ENCODE data around the gene ERCC4.
A peak's percentile ranks its signal among the peaks of the same experiment; 100 is the strongest.

ERCC4 gene

DNA sequence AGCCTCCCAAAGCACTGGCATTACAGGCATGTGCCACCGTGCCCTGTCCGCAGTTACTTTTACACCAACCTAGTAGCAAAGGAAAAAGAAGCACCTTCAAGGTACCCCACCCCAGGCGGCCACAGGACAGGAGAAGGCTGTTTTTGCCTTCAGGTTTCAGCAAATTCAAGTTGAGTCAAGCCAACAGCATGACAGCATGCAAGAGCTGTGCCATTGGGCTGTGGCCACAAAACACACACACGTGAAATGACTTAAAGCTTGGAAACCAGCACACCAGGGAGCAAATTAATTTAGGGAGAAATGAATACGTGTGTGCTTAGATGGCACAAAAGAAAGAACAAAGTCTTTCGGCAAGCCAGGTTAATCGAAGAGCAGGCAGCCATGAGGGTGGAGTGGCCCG is 39.7 kb downstream of the ERCC4 start:
- Histone ChIP-seq H3K4me3 (ENCODE audit: low read depth, low read length) (no peak overlapping the region), H3K36me3 (ENCODE audit: control insufficient read depth in 2 of 2, insufficient read depth in 1 of 2, low read length in 2 of 2) (no peaks in the 10 kb centered on the region), H3K9me3 (ENCODE audit: control insufficient read depth, insufficient read depth, low read depth, low read length) (no peaks in the 10 kb centered on the region), H3K4me1 (ENCODE audit: control insufficient read depth, insufficient read depth, low read length) (peaks cover 24% of the 10 kb centered on the region), H3K27ac (ENCODE audit: extremely low read depth, low read depth, low read length) (no peak overlapping the region)
- POLR2A ChIA-PET: no interaction called here
- CTCF ChIA-PET: no interaction called here
- TF ChIP-seq TCF7L2 (IDR thresholded peaks at IDR 0.05; ENCODE audit: borderline replicate concordance, low read depth, low read length) (no peak), ZNF350 (tag by site-specific recombination; IDR thresholded peaks at IDR 0.05) (no peak), GLIS2 (tag by site-specific recombination; IDR thresholded peaks at IDR 0.05) (no peak), ZFP41 (tag by site-specific recombination; IDR thresholded peaks at IDR 0.05; ENCODE audit: borderline replicate concordance) (no peak), YY2 (tag by site-specific recombination; IDR thresholded peaks at IDR 0.05) (no peak)

- H3K4me1 ChIP-seq (ENCODE audit: control insufficient read depth, insufficient read depth, low read length): peaks cover 23% of the 10 kb centered on the region
- no peak overlapping the region for H3K4me3 ChIP-seq (ENCODE audit: low read depth, low read length)
- ChIA-PET POLR2A (no interaction called here), CTCF (interaction anchor here (0.6 kb wide), 1 partner anchor 90 kb away, joined by 3 read pairs; no protein-coding TSS in a partner anchor)
- peak overlapping the region; percentile 19; the same call in 1 of the 2 replicates for H3K27ac ChIP-seq (ENCODE audit: extremely low read depth, low read depth, low read length)
- no peaks in the 10 kb centered on the region for H3K36me3 ChIP-seq (ENCODE audit: control insufficient read depth in 2 of 2, insufficient read depth in 1 of 2, low read length in 2 of 2)
- H3K9me3 ChIP-seq (ENCODE audit: control insufficient read depth, insufficient read depth, low read depth, low read length): no peaks in the 10 kb centered on the region
- TF ChIP-seq IKZF3 (tag by site-specific recombination; IDR thresholded peaks at IDR 0.05): no peak
- no peak for TF ChIP-seq ZNF473 (tag by site-specific recombination; IDR thresholded peaks at IDR 0.05)
- no peak for TF ChIP-seq ZNF248 (tag by site-specific recombination; IDR thresholded peaks at IDR 0.05)
- TF ChIP-seq, protein P1, sequence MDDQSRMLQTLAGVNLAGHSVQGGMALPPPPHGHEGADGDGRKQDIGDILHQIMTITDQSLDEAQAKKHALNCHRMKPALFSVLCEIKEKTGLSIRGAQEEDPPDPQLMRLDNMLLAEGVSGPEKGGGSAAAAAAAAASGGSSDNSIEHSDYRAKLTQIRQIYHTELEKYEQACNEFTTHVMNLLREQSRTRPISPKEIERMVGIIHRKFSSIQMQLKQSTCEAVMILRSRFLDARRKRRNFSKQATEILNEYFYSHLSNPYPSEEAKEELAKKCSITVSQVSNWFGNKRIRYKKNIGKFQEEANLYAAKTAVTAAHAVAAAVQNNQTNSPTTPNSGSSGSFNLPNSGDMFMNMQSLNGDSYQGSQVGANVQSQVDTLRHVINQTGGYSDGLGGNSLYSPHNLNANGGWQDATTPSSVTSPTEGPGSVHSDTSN (CRISPR knock-in tag; IDR thresholded peaks at IDR 0.05): no peak
- no peak for TF ChIP-seq TSHZ1 (tag by site-specific recombination; IDR thresholded peaks at IDR 0.05; ENCODE audit: borderline replicate concordance)
- TF ChIP-seq SP2 (tag by site-specific recombination; IDR thresholded peaks at IDR 0.05): no peak
- TF ChIP-seq MEIS1 (CRISPR knock-in tag; IDR thresholded peaks at IDR 0.05; ENCODE audit: borderline replicate concordance): no peak
- peak; percentile 95 for TF ChIP-seq ZBTB20 (tag by site-specific recombination; IDR thresholded peaks at IDR 0.05)
- no peak for TF ChIP-seq KLF8 (tag by site-specific recombination; IDR thresholded peaks at IDR 0.05)
- TF ChIP-seq ZNF639 (tag by site-specific recombination; IDR thresholded peaks at IDR 0.05): no peak
- TF ChIP-seq FEZF1 (tag by site-specific recombination; IDR thresholded peaks at IDR 0.05): peak; percentile 66
- 0 out of 2 replicates have a peak, but pooled peaks have one; percentile 20 for TF ChIP-seq ZEB2 (tag by site-specific recombination; IDR thresholded peaks at IDR 0.05)
- peak; percentile 52; the same call in 1 of the 2 replicates for TF ChIP-seq ZBTB17 (tag by site-specific recombination; IDR thresholded peaks at IDR 0.05)
- no peak for TF ChIP-seq ZNF174 (tag by site-specific recombination; IDR thresholded peaks at IDR 0.05)
- no peak for TF ChIP-seq ZNF274 (IDR thresholded peaks at IDR 0.05; ENCODE audit: low read length)
- no peak for TF ChIP-seq ZNF274 (tag by site-specific recombination; IDR thresholded peaks at IDR 0.05; ENCODE audit: borderline replicate concordance)
- TF ChIP-seq, protein P2, sequence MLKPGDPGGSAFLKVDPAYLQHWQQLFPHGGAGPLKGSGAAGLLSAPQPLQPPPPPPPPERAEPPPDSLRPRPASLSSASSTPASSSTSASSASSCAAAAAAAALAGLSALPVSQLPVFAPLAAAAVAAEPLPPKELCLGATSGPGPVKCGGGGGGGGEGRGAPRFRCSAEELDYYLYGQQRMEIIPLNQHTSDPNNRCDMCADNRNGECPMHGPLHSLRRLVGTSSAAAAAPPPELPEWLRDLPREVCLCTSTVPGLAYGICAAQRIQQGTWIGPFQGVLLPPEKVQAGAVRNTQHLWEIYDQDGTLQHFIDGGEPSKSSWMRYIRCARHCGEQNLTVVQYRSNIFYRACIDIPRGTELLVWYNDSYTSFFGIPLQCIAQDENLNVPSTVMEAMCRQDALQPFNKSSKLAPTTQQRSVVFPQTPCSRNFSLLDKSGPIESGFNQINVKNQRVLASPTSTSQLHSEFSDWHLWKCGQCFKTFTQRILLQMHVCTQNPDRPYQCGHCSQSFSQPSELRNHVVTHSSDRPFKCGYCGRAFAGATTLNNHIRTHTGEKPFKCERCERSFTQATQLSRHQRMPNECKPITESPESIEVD (tag by site-specific recombination; IDR thresholded peaks at IDR 0.05): peak; percentile 83
These were observed 41.3 kb downstream of the ERCC4 start for GRCh38 chr16:13961099-13961811.
